Lower leg skin (tissue), 3 donors: ENCODE data around the gene BTNL9.
"Not testable (repeated sequence)": the region's sequence is repeated elsewhere in the genome, so short reads cannot be mapped to it uniquely, and the experiment has no call there.

Experiments used
- CTCF ChIP-seq, 3 donors: fragments of 450-650 bp; IDR thresholded peaks; one replicate each; pipeline ENCODE4 v1.5.1; 2016; ENCODE audit warnings: antibody characterized with exemption in 3 of 3, mild to moderate bottlenecking in 3 of 3, moderate library complexity in 2 of 3
- POLR2A ChIP-seq, 2 donors: fragments of 450-650 bp; IDR thresholded peaks; one replicate each; pipeline ENCODE4 v1.6.1; 2016 to 2017; ENCODE audit warnings: antibody characterized with exemption in 2 of 2, mild to moderate bottlenecking in 1 of 2, moderate library complexity in 1 of 2

DNA sequence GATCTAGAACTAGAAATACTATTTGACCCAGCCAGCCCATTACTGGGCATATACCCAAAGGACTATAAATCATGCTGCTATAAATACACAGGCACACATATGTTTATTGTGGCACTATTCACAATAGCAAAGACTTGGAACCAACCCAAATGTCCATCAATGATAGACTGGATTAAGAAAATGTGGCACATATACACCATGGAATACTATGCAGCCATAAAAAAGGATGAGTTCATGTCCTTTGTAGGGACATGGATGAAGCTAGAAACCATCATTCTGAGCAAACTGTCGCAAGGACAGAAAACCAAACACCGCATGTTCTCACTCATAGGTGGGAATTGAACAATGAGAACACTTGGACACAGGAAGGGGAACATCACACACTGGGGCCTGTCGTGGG lies 55.1 kb downstream of the BTNL9 start:
- TF ChIP-seq POLR2A, CTCF (IDR thresholded peaks at IDR 0.05): not testable (repeated sequence)
